Hindlimb muscle (tissue), 1 donor: Measurements from ENCODE around the gene PDIA5. TPM values are rescaled to one million over a fixed set of nuclear protein-coding genes. Genes with fewer than 3 reads are reported as not detected.
"Not testable (repeated sequence)": the region's sequence is repeated elsewhere in the genome, so short reads cannot be mapped to it uniquely, and the experiment has no call there.

Experiments used
- DNase-seq: peaks from one replicate; pipeline ENCODE4 v3.0.0-alpha.2; 2013
- polyA plus RNA-seq: library from polyadenylated mRNA; unstranded; fragments of 120-200 nt; gene quantifications from one replicate; pipeline ENCODE4 v1.2.1, GENCODE V29; 2013; ENCODE audit not compliant: insufficient read length

PDIA5 gene
- polyA plus RNA-seq, 1 donor, result 16.4 TPM

DNA sequence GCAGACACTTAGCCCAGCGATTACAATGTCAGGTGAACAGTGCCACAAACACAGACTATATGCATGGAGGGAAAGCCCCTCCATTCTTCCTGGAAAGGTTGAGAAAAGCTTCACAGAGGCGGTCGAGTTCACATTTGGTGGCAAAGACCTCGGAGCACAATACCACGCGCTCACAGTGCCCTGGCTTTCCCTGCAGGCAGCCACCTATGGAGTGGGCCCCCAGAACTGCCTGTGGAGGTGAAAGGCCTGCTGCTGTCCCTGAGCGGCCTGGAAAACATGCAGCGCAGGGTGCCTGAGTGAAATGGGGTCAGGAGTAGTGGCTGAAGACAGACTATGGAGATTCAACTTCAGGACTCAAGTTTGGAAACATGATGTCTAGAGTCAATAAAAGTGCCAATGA is 26.9 kb downstream of the PDIA5 start:
- no peak for DNase-seq

DNA sequence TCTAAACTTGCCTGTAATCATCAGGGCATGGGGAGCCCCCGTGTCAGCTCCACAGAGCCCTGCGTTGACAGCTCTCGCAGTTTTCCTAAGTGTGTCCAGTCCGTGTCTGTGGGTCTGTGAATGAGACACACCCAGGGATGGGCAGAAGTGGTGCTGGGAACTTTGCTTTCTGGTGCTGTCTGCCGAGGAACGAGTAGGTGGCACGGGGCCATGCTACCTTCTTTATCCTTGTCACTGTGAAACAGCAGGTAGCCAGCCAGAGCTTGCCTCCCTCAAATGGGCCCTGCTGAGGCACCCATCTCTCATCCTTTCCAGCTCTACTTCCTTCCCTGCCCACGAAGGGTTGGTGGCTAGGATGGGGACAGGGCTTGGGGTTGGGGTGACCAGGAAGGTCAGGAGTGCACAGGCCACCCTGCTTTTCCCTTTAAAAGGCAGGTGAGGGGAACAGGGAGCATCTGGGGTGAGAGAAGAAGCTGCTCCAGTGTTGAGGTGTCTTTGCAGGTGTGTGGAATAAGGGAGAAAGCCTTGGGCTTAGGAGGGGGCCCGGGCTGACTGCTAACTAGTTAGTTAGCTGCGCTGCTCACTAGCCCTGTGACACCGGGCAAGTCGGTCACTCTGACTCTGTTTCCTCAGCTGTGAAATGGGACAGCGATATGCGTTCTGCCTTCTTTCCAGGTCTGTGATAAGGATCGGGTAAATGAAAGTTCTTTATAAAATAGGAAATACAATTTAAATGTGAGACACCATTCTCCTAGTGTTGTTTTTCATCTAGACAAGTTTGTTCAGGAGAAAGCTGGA is 27.9 kb downstream of the PDIA5 start:
- DNase-seq, result no peak

GRCh38 chr3:123096126-123096525 is 29.3 kb downstream of the PDIA5 start:
- no peak for DNase-seq

GRCh38 chr3:123096731-123097130 is 29.9 kb downstream of the PDIA5 start:
- peak; percentile 73 for DNase-seq

GRCh38 chr3:123098426-123099330 is 31.9 kb downstream of the PDIA5 start:
- no peak for DNase-seq

- DNase-seq, result no peak
Measured at GRCh38 chr3:123099331-123100192, 32.7 kb downstream of the PDIA5 start.

DNA sequence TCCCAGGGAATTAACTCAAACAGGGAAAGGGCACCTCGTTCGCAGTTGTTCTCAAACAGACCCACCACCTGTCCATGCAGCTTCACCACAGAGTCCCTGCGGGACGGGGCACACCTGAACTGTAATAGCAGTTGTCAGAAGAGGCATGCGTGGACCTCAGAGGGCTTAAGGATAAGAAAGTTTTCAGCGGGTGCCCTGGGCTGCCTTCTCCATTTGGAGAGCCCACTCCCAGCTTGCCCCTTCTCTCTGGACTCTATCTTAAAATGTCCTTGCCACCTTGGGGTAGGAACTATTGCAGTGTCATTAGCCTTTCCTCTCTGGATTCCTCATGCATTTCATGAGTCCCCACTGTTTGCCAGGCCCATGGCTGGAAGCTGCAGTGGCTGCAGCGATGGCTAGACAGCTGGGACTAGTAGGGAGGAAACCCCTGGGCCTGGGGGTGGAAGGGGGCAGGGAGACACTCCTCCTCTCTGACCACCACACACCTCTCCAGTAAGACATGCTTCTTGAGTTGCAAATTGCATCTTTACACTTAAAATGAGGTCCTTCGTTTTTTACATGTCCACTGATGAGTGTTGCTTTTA is 33.5 kb downstream of the PDIA5 start:
- no peak for DNase-seq

- no peak for DNase-seq
Measured at GRCh38 chr3:123102249-123102648, 35.4 kb downstream of the PDIA5 start.

DNA sequence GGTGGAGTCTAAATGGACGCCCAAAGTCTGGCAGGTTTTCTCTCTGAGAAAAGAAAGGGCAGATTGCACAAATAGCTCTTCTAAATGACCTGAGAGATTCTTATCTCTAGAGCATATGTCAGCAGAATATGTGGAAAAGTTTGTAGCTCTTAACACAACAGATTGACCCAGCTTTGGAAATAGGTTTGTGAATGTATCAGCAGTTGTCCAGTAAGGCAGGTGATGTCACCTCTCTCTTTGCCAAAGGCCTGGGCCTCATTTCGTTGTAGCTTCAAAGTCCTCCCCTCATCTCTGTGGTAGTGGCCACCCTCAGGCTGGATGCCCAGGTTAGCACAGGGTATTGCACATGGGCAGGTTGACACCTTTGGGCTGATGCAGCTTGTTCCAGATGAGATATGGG is 36.0 kb downstream of the PDIA5 start:
- DNase-seq, result no peak

DNA sequence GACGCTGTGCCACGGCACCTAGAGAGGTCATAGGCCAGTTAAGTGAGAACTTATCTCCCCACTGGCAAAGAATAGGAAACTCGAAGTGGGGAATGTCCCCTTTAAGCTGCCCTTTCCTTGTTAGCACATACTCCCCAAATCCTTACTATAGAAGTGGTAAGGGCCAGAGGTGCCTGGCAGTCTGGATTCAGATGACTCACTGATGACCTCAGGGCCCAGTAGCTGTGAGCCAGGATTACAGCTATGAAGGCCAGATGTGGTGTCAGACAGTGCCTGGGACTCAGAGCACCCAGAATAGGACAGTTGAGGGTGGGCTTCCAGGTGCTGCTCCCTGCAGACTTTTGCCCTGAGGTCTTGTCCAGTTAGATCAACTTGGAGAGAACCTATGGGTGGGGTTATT is 37.7 kb downstream of the PDIA5 start:
- no peak for DNase-seq

GRCh38 chr3:123105201-123106189 is 38.7 kb downstream of the PDIA5 start:
- no peak for DNase-seq

GRCh38 chr3:123110282-123110975 is 43.6 kb downstream of the PDIA5 start:
- no peak for DNase-seq

GRCh38 chr3:123110976-123111615 is 44.3 kb downstream of the PDIA5 start:
- DNase-seq, result no peak

DNA sequence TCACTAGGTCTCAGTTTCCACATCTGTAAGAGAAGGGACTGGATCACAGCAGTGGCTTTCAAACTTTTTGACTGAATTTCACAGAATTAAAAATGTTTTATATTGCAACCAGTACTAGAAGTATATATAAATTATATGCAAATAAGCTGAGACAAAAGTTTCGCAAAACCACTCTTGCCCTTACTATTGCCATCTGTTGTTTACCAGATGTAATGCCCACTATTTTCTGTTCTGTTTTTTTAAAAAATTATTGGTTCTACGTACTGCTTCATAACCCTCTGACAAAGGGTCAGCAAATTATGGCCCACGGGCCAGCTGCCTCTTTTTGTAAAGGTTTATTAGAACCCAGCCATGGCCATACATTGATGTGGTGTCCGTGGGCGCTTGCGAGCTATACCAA is 44.8 kb downstream of the PDIA5 start:
- no peak for DNase-seq

- DNase-seq, result no peak
Measured at GRCh38 chr3:123112232-123112631, 45.4 kb downstream of the PDIA5 start.

DNA sequence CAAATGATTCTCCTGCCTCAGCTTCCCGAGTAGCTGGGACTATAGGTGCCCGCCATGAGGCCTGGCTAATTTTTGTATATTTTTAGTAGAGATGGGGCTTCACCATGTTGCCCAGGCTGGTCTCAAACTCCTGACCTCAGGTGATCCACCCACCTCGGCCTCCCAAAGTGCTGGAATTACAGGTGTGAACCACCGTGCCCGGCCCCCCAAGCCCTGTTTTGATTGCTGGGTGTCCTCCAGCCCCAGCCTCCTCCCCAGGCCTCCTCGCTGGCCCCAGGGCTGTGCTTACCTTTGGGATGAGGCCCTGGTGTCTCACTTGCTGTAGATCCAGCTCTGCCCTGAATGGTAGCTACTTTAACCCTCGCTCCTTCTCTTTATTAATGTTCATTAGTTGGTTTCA is 45.8 kb downstream of the PDIA5 start:
- not testable (repeated sequence) for DNase-seq

GRCh38 chr3:123113889-123114450 is 47.1 kb downstream of the PDIA5 start:
- DNase-seq, result no peak

DNA sequence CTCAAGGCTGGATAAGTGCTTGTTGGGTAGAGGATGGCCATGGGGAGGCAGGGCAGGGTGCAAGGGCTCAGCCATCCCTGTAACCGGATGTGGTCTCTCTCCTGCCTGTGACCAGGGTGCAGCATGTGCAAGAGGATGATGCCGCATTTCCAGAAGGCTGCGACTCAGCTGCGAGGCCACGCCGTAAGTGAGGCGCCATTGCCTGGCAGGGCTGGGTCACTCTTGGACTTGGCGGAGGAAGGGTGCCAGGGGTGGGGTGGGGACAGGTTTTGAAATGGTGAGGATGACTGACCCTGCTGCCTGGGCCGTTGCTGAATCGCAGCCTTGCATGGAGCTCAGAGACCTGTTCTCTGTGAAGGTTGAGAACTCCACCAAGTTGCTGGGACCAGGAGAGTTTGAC is 49.3 kb downstream of the PDIA5 start:
- DNase-seq, result no peak

- DNase-seq, result no peak
Measured at GRCh38 chr3:123119388-123119787, 52.6 kb downstream of the PDIA5 start.

GRCh38 chr3:123119802-123120201 is 53.0 kb downstream of the PDIA5 start:
- DNase-seq, result no peak
